HepG2 (cell line): ENCODE results near the gene NUDT3. TPM values are rescaled to one million over a fixed set of nuclear protein-coding genes. Genes with fewer than 3 reads are reported as not detected.

Experiments
- ATRX ChIP-seq: sonication (generic); formaldehyde crosslinking; IDR thresholded peaks from 2 replicates; pipeline ENCODE4 v1.4.0; 2020; ENCODE audit warnings: missing genetic modification reagents, borderline replicate concordance
- CBX1 ChIP-seq: IDR thresholded peaks from one replicate; pipeline ENCODE4 v1.6.1; 2016; ENCODE audit warnings: antibody characterized with exemption, low read depth
- HDAC2 ChIP-seq: sonication (generic); formaldehyde crosslinking; IDR thresholded peaks from 2 replicates; pipeline ENCODE4 v1.4.0; 2020; ENCODE audit warnings: missing genetic modification reagents
- KLF6 ChIP-seq: IDR thresholded peaks from 2 replicates; pipeline ENCODE4 v1.8.0; 2016; ENCODE audit warnings: missing biosample characterization, missing genetic modification reagents
- NKX3-1 ChIP-seq: sonication (generic); formaldehyde crosslinking; IDR thresholded peaks from 2 replicates; pipeline ENCODE4 v1.5.0; 2020; ENCODE audit warnings: missing genetic modification reagents
- SALL2 ChIP-seq: sonication (generic); formaldehyde crosslinking; IDR thresholded peaks from 2 replicates; pipeline ENCODE4 v1.8.1; 2023; ENCODE audit warnings: mild to moderate bottlenecking, missing genetic modification reagents, inconsistent platforms
- SAP130 ChIP-seq: IDR thresholded peaks from 2 replicates; pipeline ENCODE4 v1.6.1; 2016; ENCODE audit warnings: low read depth
- SRSF9 ChIP-seq: fragments of 200-400 bp; formaldehyde crosslinking; IDR thresholded peaks from 2 replicates; pipeline ENCODE4 v1.6.1; 2018; ENCODE audit warnings: borderline replicate concordance, mild to moderate bottlenecking, low read depth, low read length; ENCODE audit not compliant: insufficient read depth, poor library complexity, severe bottlenecking
- ZNF350 ChIP-seq: sonication (generic); formaldehyde crosslinking; IDR thresholded peaks from 2 replicates; pipeline ENCODE4 v1.4.0; 2020; ENCODE audit warnings: mild to moderate bottlenecking, low read depth, missing genetic modification reagents, borderline replicate concordance
- ZNF431 ChIP-seq: sonication (generic); formaldehyde crosslinking; IDR thresholded peaks from 2 replicates; pipeline ENCODE4 v1.9.0; 2022; ENCODE audit warnings: missing genetic modification reagents, low read depth, mild to moderate bottlenecking, borderline replicate concordance
- ZNF678 ChIP-seq: sonication (generic); formaldehyde crosslinking; IDR thresholded peaks from 2 replicates; pipeline ENCODE4 v1.4.0; 2020; ENCODE audit warnings: mild to moderate bottlenecking, missing genetic modification reagents
- ZSCAN30 ChIP-seq: sonication (generic); formaldehyde crosslinking; IDR thresholded peaks from 2 replicates; pipeline ENCODE4 v1.5.0; 2020; ENCODE audit warnings: mild to moderate bottlenecking, missing genetic modification reagents
- polyA plus RNA-seq, 8 experiments: library from polyadenylated mRNA; depleted of rRNA in 3 of 8; stranded (reverse) in 7 of 8; unstranded in 1 of 8; fragments of >200 nt; fragmentation: Illumina TruSeq in 4 of 8; extraction: Trizol in 4 of 8; gene quantifications; 2 replicates each; pipeline versions ENCODE4 v1.2.1 to v1.2.3, GENCODE V29; 2011 to 2016; ENCODE audit warnings: low read depth in 4 of 8, missing spikeins in 1 of 8, mixed read lengths in 1 of 8; ENCODE audit not compliant: insufficient read depth in 1 of 8
- total RNA-seq, 5 experiments: library from RNA; depleted of rRNA; stranded (reverse); fragments of >200 nt; fragmentation: Illumina TruSeq; extraction: Trizol; gene quantifications; 2 replicates each; pipeline ENCODE4 v1.2.3, GENCODE V29; 2016; ENCODE audit warnings: low read depth in 1 of 5
- TF ChIP-seq, protein P1 (sequence below), 2 experiments: fragments of 450-650 bp in 1 of 2; sonication (generic) in 1 of 2; formaldehyde crosslinking; IDR thresholded peaks; 2 replicates each; pipeline versions ENCODE4 v1.5.0 to v1.8.0; 2020 to 2022; ENCODE audit warnings: mild to moderate bottlenecking in 1 of 2, missing genetic modification reagents in 1 of 2
- TF ChIP-seq, protein P2 (sequence below): sonication (generic); formaldehyde crosslinking; IDR thresholded peaks from 2 replicates; pipeline ENCODE4 v1.8.1; 2022; ENCODE audit warnings: low read depth, mild to moderate bottlenecking, missing genetic modification reagents
- TF ChIP-seq, protein P3 (sequence below): sonication (generic); formaldehyde crosslinking; IDR thresholded peaks from 2 replicates; pipeline ENCODE4 v1.4.0; 2020; ENCODE audit warnings: missing genetic modification reagents
- TF ChIP-seq, protein P4 (sequence below): sonication (generic); formaldehyde crosslinking; IDR thresholded peaks from 2 replicates; pipeline ENCODE4 v1.8.0; 2023; ENCODE audit warnings: mild to moderate bottlenecking, missing genetic modification reagents
- TF ChIP-seq, protein P5 (sequence below): sonication (generic); formaldehyde crosslinking; IDR thresholded peaks from 2 replicates; pipeline ENCODE4 v1.4.0; 2020; ENCODE audit warnings: missing genetic modification reagents

NUDT3 gene
- total and polyA plus RNA-seq, 2 of the 13 experiments (the other 11 are each of a cell fraction or from before 2014, with no cell fraction given): 20.2 to 20.6 TPM

DNA sequence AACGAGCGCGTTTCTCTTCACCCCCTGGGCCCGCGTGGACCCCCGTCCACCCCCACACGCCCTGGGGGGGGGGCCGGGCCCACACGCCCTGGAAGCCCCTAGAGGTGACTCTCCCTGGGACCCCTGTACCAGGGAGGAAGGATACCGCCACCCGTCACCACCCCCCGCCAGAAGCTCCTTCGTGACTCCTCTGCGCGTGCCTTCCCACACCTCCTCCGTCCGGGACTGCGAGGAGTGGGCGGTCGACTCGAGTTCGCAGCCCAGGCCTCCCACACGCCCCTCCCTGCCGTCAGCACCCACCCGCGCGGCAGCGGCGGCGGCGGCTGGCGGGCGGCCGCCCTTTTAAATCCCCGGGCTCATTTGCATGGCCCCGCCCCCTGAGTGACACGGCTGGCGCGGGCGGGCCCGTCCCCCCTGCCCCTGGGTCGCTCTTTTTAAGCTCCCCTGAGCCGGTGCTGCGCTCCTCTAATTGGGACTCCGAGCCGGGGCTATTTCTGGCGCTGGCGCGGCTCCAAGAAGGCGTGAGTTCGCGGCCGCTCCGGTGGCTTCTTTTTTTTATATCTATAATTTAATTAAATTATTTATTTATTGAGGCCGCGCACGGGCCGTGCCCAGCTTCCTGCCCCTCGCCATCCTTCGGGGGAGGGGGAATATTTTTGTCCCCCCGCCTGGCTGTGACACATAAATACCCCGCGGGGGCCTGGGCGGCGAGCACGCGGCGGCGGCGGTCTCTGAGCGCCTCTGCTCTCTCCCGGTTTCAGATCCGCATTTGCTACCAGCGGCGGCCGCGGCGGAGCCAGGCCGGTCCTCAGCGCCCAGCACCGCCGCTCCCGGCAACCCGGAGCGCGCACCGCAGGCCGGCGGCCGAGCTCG lies 155.8 kb downstream of the NUDT3 start, which contains the start of gene HMGA1 (continued):
- peak; percentile 50; the same call in 1 of the 2 replicates for TF ChIP-seq ZNF350 (CRISPR knock-in tag)
- TF ChIP-seq, protein P1, sequence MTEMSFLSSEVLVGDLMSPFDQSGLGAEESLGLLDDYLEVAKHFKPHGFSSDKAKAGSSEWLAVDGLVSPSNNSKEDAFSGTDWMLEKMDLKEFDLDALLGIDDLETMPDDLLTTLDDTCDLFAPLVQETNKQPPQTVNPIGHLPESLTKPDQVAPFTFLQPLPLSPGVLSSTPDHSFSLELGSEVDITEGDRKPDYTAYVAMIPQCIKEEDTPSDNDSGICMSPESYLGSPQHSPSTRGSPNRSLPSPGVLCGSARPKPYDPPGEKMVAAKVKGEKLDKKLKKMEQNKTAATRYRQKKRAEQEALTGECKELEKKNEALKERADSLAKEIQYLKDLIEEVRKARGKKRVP (CRISPR knock-in tag; IDR thresholded peaks at IDR 0.05): no peak
- TF ChIP-seq SRSF9: no peak
- TF ChIP-seq, protein P2, sequence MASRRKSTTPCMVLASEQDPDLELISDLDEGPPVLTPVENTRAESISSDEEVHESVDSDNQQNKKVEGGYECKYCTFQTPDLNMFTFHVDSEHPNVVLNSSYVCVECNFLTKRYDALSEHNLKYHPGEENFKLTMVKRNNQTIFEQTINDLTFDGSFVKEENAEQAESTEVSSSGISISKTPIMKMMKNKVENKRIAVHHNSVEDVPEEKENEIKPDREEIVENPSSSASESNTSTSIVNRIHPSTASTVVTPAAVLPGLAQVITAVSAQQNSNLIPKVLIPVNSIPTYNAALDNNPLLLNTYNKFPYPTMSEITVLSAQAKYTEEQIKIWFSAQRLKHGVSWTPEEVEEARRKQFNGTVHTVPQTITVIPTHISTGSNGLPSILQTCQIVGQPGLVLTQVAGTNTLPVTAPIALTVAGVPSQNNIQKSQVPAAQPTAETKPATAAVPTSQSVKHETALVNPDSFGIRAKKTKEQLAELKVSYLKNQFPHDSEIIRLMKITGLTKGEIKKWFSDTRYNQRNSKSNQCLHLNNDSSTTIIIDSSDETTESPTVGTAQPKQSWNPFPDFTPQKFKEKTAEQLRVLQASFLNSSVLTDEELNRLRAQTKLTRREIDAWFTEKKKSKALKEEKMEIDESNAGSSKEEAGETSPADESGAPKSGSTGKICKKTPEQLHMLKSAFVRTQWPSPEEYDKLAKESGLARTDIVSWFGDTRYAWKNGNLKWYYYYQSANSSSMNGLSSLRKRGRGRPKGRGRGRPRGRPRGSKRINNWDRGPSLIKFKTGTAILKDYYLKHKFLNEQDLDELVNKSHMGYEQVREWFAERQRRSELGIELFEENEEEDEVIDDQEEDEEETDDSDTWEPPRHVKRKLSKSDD: no peak
- TF ChIP-seq CBX1: peak; percentile 69
- peak; percentile 40; the same call in 1 of the 2 replicates for TF ChIP-seq SAP130 (CRISPR knock-in tag)
- no peak for TF ChIP-seq ZNF678 (CRISPR knock-in tag)
- no peak for TF ChIP-seq ATRX (CRISPR knock-in tag)
- no peak for TF ChIP-seq ZNF431 (CRISPR knock-in tag)
- no peak for TF ChIP-seq SALL2 (CRISPR knock-in tag)
- no peak for TF ChIP-seq HDAC2 (CRISPR knock-in tag)
- no peak for TF ChIP-seq NKX3-1 (CRISPR knock-in tag)
- no peak for TF ChIP-seq KLF6 (CRISPR knock-in tag)
- TF ChIP-seq, protein P3, sequence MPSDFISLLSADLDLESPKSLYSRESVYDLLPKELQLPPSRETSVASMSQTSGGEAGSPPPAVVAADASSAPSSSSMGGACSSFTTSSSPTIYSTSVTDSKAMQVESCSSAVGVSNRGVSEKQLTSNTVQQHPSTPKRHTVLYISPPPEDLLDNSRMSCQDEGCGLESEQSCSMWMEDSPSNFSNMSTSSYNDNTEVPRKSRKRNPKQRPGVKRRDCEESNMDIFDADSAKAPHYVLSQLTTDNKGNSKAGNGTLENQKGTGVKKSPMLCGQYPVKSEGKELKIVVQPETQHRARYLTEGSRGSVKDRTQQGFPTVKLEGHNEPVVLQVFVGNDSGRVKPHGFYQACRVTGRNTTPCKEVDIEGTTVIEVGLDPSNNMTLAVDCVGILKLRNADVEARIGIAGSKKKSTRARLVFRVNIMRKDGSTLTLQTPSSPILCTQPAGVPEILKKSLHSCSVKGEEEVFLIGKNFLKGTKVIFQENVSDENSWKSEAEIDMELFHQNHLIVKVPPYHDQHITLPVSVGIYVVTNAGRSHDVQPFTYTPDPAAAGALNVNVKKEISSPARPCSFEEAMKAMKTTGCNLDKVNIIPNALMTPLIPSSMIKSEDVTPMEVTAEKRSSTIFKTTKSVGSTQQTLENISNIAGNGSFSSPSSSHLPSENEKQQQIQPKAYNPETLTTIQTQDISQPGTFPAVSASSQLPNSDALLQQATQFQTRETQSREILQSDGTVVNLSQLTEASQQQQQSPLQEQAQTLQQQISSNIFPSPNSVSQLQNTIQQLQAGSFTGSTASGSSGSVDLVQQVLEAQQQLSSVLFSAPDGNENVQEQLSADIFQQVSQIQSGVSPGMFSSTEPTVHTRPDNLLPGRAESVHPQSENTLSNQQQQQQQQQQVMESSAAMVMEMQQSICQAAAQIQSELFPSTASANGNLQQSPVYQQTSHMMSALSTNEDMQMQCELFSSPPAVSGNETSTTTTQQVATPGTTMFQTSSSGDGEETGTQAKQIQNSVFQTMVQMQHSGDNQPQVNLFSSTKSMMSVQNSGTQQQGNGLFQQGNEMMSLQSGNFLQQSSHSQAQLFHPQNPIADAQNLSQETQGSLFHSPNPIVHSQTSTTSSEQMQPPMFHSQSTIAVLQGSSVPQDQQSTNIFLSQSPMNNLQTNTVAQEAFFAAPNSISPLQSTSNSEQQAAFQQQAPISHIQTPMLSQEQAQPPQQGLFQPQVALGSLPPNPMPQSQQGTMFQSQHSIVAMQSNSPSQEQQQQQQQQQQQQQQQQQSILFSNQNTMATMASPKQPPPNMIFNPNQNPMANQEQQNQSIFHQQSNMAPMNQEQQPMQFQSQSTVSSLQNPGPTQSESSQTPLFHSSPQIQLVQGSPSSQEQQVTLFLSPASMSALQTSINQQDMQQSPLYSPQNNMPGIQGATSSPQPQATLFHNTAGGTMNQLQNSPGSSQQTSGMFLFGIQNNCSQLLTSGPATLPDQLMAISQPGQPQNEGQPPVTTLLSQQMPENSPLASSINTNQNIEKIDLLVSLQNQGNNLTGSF (CRISPR knock-in tag): no peak
- TF ChIP-seq, protein P4, sequence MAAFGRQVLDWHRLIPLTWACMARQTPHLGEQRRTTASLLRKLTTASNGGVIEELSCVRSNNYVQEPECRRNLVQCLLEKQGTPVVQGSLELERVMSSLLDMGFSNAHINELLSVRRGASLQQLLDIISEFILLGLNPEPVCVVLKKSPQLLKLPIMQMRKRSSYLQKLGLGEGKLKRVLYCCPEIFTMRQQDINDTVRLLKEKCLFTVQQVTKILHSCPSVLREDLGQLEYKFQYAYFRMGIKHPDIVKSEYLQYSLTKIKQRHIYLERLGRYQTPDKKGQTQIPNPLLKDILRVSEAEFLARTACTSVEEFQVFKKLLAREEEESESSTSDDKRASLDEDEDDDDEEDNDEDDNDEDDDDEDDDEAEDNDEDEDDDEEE (CRISPR knock-in tag): no peak
- TF ChIP-seq, protein P5, sequence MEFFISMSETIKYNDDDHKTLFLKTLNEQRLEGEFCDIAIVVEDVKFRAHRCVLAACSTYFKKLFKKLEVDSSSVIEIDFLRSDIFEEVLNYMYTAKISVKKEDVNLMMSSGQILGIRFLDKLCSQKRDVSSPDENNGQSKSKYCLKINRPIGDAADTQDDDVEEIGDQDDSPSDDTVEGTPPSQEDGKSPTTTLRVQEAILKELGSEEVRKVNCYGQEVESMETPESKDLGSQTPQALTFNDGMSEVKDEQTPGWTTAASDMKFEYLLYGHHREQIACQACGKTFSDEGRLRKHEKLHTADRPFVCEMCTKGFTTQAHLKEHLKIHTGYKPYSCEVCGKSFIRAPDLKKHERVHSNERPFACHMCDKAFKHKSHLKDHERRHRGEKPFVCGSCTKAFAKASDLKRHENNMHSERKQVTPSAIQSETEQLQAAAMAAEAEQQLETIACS (CRISPR knock-in tag): peak; percentile 21; the same call in 1 of the 2 replicates
- no peak for TF ChIP-seq ZSCAN30
